ENCODE results near the gene BMAL2. TPM values are rescaled to one million over a fixed set of nuclear protein-coding genes. Genes with fewer than 3 reads are reported as not detected.

Gene BMAL2
- total RNA-seq, 1 donor from 2014 or later: 58.8 TPM

- H3K27me3 Mint-ChIP-seq: no peaks in the 10 kb centered on the region
- no peak overlapping the region for H3K27ac Mint-ChIP-seq
- H3K4me3 Mint-ChIP-seq: no peak overlapping the region
- no peak for DNase-seq
- H3K9me3 Mint-ChIP-seq: no peaks in the 10 kb centered on the region
- no peaks in the 10 kb centered on the region for H3K36me3 Mint-ChIP-seq (ENCODE audit: low read depth)
- intact Hi-C loops (cut with micrococcal nuclease): no loop called here
- peaks cover 10% of the 10 kb centered on the region for H3K4me1 Mint-ChIP-seq
Measured at GRCh38 chr12:27347779-27348178, 15.1 kb downstream of the BMAL2 start.

- Mint-ChIP-seq H3K27me3 (no peaks in the 10 kb centered on the region), H3K9me3 (no peaks in the 10 kb centered on the region), H3K27ac (no peak overlapping the region), H3K4me3 (no peak overlapping the region), H3K4me1 (peaks cover 10% of the 10 kb centered on the region), H3K36me3 (ENCODE audit: low read depth) (peaks cover 3% of the 10 kb centered on the region)
- DNase-seq: no peak
- intact Hi-C loops (cut with micrococcal nuclease): no loop called here
Measured at GRCh38 chr12:27351476-27351875, 18.8 kb downstream of the BMAL2 start.

GRCh38 chr12:27355486-27355885, 22.9 kb downstream of the BMAL2 start:
- no peak overlapping the region for H3K4me3 Mint-ChIP-seq
- H3K27me3 Mint-ChIP-seq: no peaks in the 10 kb centered on the region
- peaks cover 12% of the 10 kb centered on the region for H3K36me3 Mint-ChIP-seq (ENCODE audit: low read depth)
- no peak overlapping the region for H3K27ac Mint-ChIP-seq
- no peak for DNase-seq
- H3K9me3 Mint-ChIP-seq: no peaks in the 10 kb centered on the region
- intact Hi-C loops (cut with micrococcal nuclease): no loop called here
- peaks cover 4% of the 10 kb centered on the region for H3K4me1 Mint-ChIP-seq

- DNase-seq: no peak
- peaks cover 12% of the 10 kb centered on the region for H3K36me3 Mint-ChIP-seq (ENCODE audit: low read depth)
- no peak overlapping the region for H3K4me3 Mint-ChIP-seq
- no peak overlapping the region for H3K27ac Mint-ChIP-seq
- H3K27me3 Mint-ChIP-seq: no peaks in the 10 kb centered on the region
- no peaks in the 10 kb centered on the region for H3K9me3 Mint-ChIP-seq
- intact Hi-C loops (cut with micrococcal nuclease): no loop called here
- peaks cover 4% of the 10 kb centered on the region for H3K4me1 Mint-ChIP-seq
Measured at GRCh38 chr12:27355979-27356378, 23.3 kb downstream of the BMAL2 start.

- Mint-ChIP-seq H3K36me3 (ENCODE audit: low read depth) (peaks cover 19% of the 10 kb centered on the region), H3K27ac (no peak overlapping the region), H3K9me3 (peaks cover 4% of the 10 kb centered on the region), H3K4me1 (peaks cover 16% of the 10 kb centered on the region), H3K27me3 (peaks cover 12% of the 10 kb centered on the region), H3K4me3 (no peak overlapping the region)
- no peak for DNase-seq
- intact Hi-C loops (cut with micrococcal nuclease): no loop called here
Measured at GRCh38 chr12:27359578-27360340, 27.1 kb downstream of the BMAL2 start.

GRCh38 chr12:27361372-27361771, 28.7 kb downstream of the BMAL2 start:
- intact Hi-C loops (cut with micrococcal nuclease): no loop called here
- Mint-ChIP-seq H3K9me3 (peaks cover 4% of the 10 kb centered on the region), H3K4me1 (peaks cover 11% of the 10 kb centered on the region)

GRCh38 chr12:27366621-27367020, 34.0 kb downstream of the BMAL2 start:
- Mint-ChIP-seq H3K27me3 (peaks cover 10% of the 10 kb centered on the region), H3K9me3 (peaks cover 4% of the 10 kb centered on the region), H3K27ac (no peak overlapping the region), H3K4me1 (peaks cover 9% of the 10 kb centered on the region), H3K36me3 (ENCODE audit: low read depth) (peaks cover 29% of the 10 kb centered on the region), H3K4me3 (no peak overlapping the region)
- intact Hi-C loops (cut with micrococcal nuclease): no loop called here
- no peak for DNase-seq

More at GRCh38 chr12:27361372-27361771, 28.7 kb downstream of the BMAL2 start:
- H3K27ac Mint-ChIP-seq: no peak overlapping the region
- peaks cover 12% of the 10 kb centered on the region for H3K27me3 Mint-ChIP-seq
- H3K4me3 Mint-ChIP-seq: no peak overlapping the region
- no peak for DNase-seq
- peaks cover 16% of the 10 kb centered on the region for H3K36me3 Mint-ChIP-seq (ENCODE audit: low read depth)

GRCh38 chr12:27367078-27367477, 34.4 kb downstream of the BMAL2 start:
- peaks cover 5% of the 10 kb centered on the region for H3K4me1 Mint-ChIP-seq
- intact Hi-C loops (cut with micrococcal nuclease): no loop called here
- no peak overlapping the region for H3K4me3 Mint-ChIP-seq
- no peak for DNase-seq
- H3K36me3 Mint-ChIP-seq (ENCODE audit: low read depth): peaks cover 31% of the 10 kb centered on the region
- peaks cover 4% of the 10 kb centered on the region for H3K9me3 Mint-ChIP-seq
- peaks cover 7% of the 10 kb centered on the region for H3K27me3 Mint-ChIP-seq
- no peak overlapping the region for H3K27ac Mint-ChIP-seq

- Mint-ChIP-seq H3K4me3 (no peak overlapping the region), H3K36me3 (ENCODE audit: low read depth) (peaks cover 15% of the 10 kb centered on the region), H3K4me1 (peaks cover 2% of the 10 kb centered on the region), H3K27ac (no peak overlapping the region), H3K9me3 (no peaks in the 10 kb centered on the region), H3K27me3 (no peaks in the 10 kb centered on the region)
- peak; percentile 41 for DNase-seq
- intact Hi-C loops (cut with micrococcal nuclease): loop anchor here (5.0 kb wide), 3 partner anchors 50 to 345 kb away; partner anchors contain the start of gene BMAL2
Measured at GRCh38 chr12:27382171-27382795, 49.6 kb downstream of the BMAL2 start.

Other genes with a start within 250 kb of the BMAL2 start
- 22.8 and 23.0 TPM in 2 replicates for gene STK38L, start 88.5 kb upstream of the BMAL2 start, total RNA-seq
- 1.1 and 1.4 TPM in 2 replicates for gene SMCO2, start 113.9 kb downstream of the BMAL2 start, total RNA-seq
- 29.0 and 32.0 TPM in 2 replicates for gene PPFIBP1, start 191.4 kb downstream of the BMAL2 start, total RNA-seq